ENCODE measurements around the gene SIGLEC12. TPM values are rescaled to one million over a fixed set of nuclear protein-coding genes. Genes with fewer than 3 reads are reported as not detected.

Gene SIGLEC12
- total and polyA plus RNA-seq, 9 of the 15 experiments (the other 6 are each of a cell fraction or from before 2014, with no cell fraction given), result 0.08 to 1.3 (median 0.54) TPM

- TF ChIP-seq ZNF766 (CRISPR knock-in tag; conservative IDR thresholded peaks at IDR 0.05) (0 out of 2 replicates have a peak, but pooled peaks have one; percentile 38), FOXA3 (CRISPR knock-in tag; conservative IDR thresholded peaks at IDR 0.05 in 1 of 2, IDR thresholded peaks at IDR 0.05 in 1 of 2) (no peak), PBX2 (CRISPR knock-in tag; IDR thresholded peaks at IDR 0.05; ENCODE audit: low read depth) (no peak), PBX2 (tag; conservative IDR thresholded peaks at IDR 0.05; ENCODE audit: low read depth) (no peak), YBX1 (IDR thresholded peaks at IDR 0.05) (no peak), ZC3H8 (IDR thresholded peaks at IDR 0.05) (no peak), KDM4B (IDR thresholded peaks at IDR 0.05; ENCODE audit: borderline replicate concordance in 2 of 2, low read depth in 1 of 2) (no peak), DIDO1 (tag; IDR thresholded peaks at IDR 0.05; ENCODE audit: low read depth) (no peak), ZNF239 (CRISPR knock-in tag; IDR thresholded peaks at IDR 0.05) (0 out of 2 replicates have a peak, but pooled peaks have one; percentile 24), NCOR1 (IDR thresholded peaks at IDR 0.05) (no peak), CBFA2T2 (conservative IDR thresholded peaks at IDR 0.05) (no peak), MAFG (tag; conservative IDR thresholded peaks at IDR 0.05) (no peak), ZNF655 (CRISPR knock-in tag; IDR thresholded peaks at IDR 0.05) (no peak), MEIS2 (IDR thresholded peaks at IDR 0.05; ENCODE audit: partially characterized antibody) (no peak), ZNF445 (CRISPR knock-in tag; IDR thresholded peaks at IDR 0.05; ENCODE audit: low read depth) (no peak), TRIM24 (IDR thresholded peaks at IDR 0.05) (no peak), CHAMP1 (IDR thresholded peaks at IDR 0.05) (0 out of 2 replicates have a peak, but pooled peaks have one; percentile 52), HMGXB4 (CRISPR knock-in tag; IDR thresholded peaks at IDR 0.05) (no peak), BCL6 (CRISPR knock-in tag; IDR thresholded peaks at IDR 0.05) (no peak)
These were observed 13.4 kb upstream of the SIGLEC12 start (continued) for GRCh38 chr19:51514866-51515481.

Measured in K562 (cell line).